Activated naive CD4-positive, alpha-beta T cell treated with anti-CD3 and anti-CD28 coated beads for 36 hours (primary cell): ENCODE results near the gene SLC22A31. TPM values are rescaled to one million over a fixed set of nuclear protein-coding genes. Genes with fewer than 3 reads are reported as not detected.
"Not testable (repeated sequence)": the region's sequence is repeated elsewhere in the genome, so short reads cannot be mapped to it uniquely, and the experiment has no call there.

Experiments
- CTCF ChIA-PET: fragments of 350-600 bp; sonication (Branson Sonifier 250); formaldehyde crosslinking; loops from one replicate; lab custom pipeline; 2021; ENCODE audit warnings: antibody characterized with exemption; lab: Charles Lee
- DNase-seq: peaks from one replicate; pipeline ENCODE4 v3.0.0-alpha.2; 2020
- H3K27ac Mint-ChIP-seq: one replicate; pipeline ENCODE4 v1.8.0; 2021; ENCODE audit warnings: mild to moderate bottlenecking, mixed read lengths
- H3K27me3 Mint-ChIP-seq: one replicate; pipeline ENCODE4 v1.8.0; 2021; ENCODE audit warnings: low read depth, mixed read lengths
- H3K36me3 Mint-ChIP-seq: one replicate; pipeline ENCODE4 v1.8.0; 2021; ENCODE audit warnings: low read depth, mixed read lengths
- H3K4me1 Mint-ChIP-seq: one replicate; pipeline ENCODE4 v1.8.0; 2021; ENCODE audit warnings: low read depth, mixed read lengths
- H3K4me3 Mint-ChIP-seq: one replicate; pipeline ENCODE4 v1.8.0; 2021; ENCODE audit warnings: mild to moderate bottlenecking, moderate library complexity, mixed read lengths
- H3K9me3 Mint-ChIP-seq: one replicate; pipeline ENCODE4 v1.8.0; 2021; ENCODE audit warnings: mixed read lengths
- intact Hi-C: fragments of 100-400 bp; cut with micrococcal nuclease; formaldehyde crosslinking; loops from one replicate; pipeline ENCODE4 v1.15.1; 2023
- total RNA-seq, 2 experiments: library from RNA; stranded (reverse); gene quantifications; one replicate each; pipeline ENCODE4 v1.2.3, GENCODE V29; 2021

SLC22A31 gene
- total RNA-seq, 2 experiments from 2014 or later = 0.31 to 0.64 TPM

- no peak overlapping the region for H3K4me3 Mint-ChIP-seq
- CTCF ChIA-PET = no interaction called here
- H3K4me1 Mint-ChIP-seq = peaks cover 11% of the 10 kb centered on the region
- H3K36me3 Mint-ChIP-seq = no peaks in the 10 kb centered on the region
- no peak for DNase-seq
- no peaks in the 10 kb centered on the region for H3K9me3 Mint-ChIP-seq
- H3K27me3 Mint-ChIP-seq = peaks cover 19% of the 10 kb centered on the region
- intact Hi-C loops = no loop called here
- H3K27ac Mint-ChIP-seq = no peak overlapping the region
These were observed 2.5 kb downstream of the SLC22A31 start for GRCh38 chr16:89197633-89198416.

- peaks cover 12% of the 10 kb centered on the region for H3K27me3 Mint-ChIP-seq
- CTCF ChIA-PET = no interaction called here
- intact Hi-C loops = no loop called here
- H3K4me1 Mint-ChIP-seq = peaks cover 6% of the 10 kb centered on the region
- no peaks in the 10 kb centered on the region for H3K36me3 Mint-ChIP-seq
- no peaks in the 10 kb centered on the region for H3K9me3 Mint-ChIP-seq
- DNase-seq = no peak
- H3K27ac Mint-ChIP-seq = no peak overlapping the region
- H3K4me3 Mint-ChIP-seq = no peak overlapping the region
These were observed 3.2 kb downstream of the SLC22A31 start for GRCh38 chr16:89197033-89197632.

- H3K36me3 Mint-ChIP-seq = no peaks in the 10 kb centered on the region
- H3K9me3 Mint-ChIP-seq = no peaks in the 10 kb centered on the region
- CTCF ChIA-PET = no interaction called here
- DNase-seq = peak; percentile 2
- H3K4me3 Mint-ChIP-seq = no peak overlapping the region
- peaks cover 4% of the 10 kb centered on the region for H3K4me1 Mint-ChIP-seq
- H3K27me3 Mint-ChIP-seq = peaks cover 9% of the 10 kb centered on the region
- no peak overlapping the region for H3K27ac Mint-ChIP-seq
- intact Hi-C loops = no loop called here
These were observed 4.7 kb downstream of the SLC22A31 start for GRCh38 chr16:89195521-89196171.

- intact Hi-C loops = no loop called here
- no peaks in the 10 kb centered on the region for H3K9me3 Mint-ChIP-seq
- no peak overlapping the region for H3K27ac Mint-ChIP-seq
- peaks cover 2% of the 10 kb centered on the region for H3K27me3 Mint-ChIP-seq
- no peaks in the 10 kb centered on the region for H3K4me1 Mint-ChIP-seq
- CTCF ChIA-PET = no interaction called here
- H3K36me3 Mint-ChIP-seq = no peaks in the 10 kb centered on the region
- peak; percentile 4 for DNase-seq
- no peak overlapping the region for H3K4me3 Mint-ChIP-seq
These were observed 5.7 kb downstream of the SLC22A31 start for GRCh38 chr16:89194340-89195311.

GRCh38 chr16:89193576-89194293 is 6.6 kb downstream of the SLC22A31 start:
- Mint-ChIP-seq H3K4me1 (no peaks in the 10 kb centered on the region), H3K36me3 (no peaks in the 10 kb centered on the region), H3K27me3 (peaks cover under 1% of the 10 kb centered on the region), H3K27ac (no peak overlapping the region), H3K9me3 (no peaks in the 10 kb centered on the region), H3K4me3 (no peak overlapping the region)
- CTCF ChIA-PET = no interaction called here
- intact Hi-C loops = loop anchor here (1.0 to 2.0 kb wide), 2 partner anchors 8 to 741 kb away; partner anchors contain the start of gene ZFPM1
- DNase-seq = peak; percentile 11

GRCh38 chr16:89192956-89193575 is 7.3 kb downstream of the SLC22A31 start:
- no peaks in the 10 kb centered on the region for H3K36me3 Mint-ChIP-seq
- no peak overlapping the region for H3K4me3 Mint-ChIP-seq
- no peak overlapping the region for H3K27ac Mint-ChIP-seq
- no peaks in the 10 kb centered on the region for H3K4me1 Mint-ChIP-seq
- H3K9me3 Mint-ChIP-seq = no peaks in the 10 kb centered on the region
- no peaks in the 10 kb centered on the region for H3K27me3 Mint-ChIP-seq
- intact Hi-C loops = loop anchor here (1.0 to 2.0 kb wide), 3 partner anchors 8 to 740 kb away; partner anchors contain the start of genes CDH15 and ZFPM1
- DNase-seq = no peak
- CTCF ChIA-PET = interaction anchor here (1.2 kb wide), 1 partner anchor 23 kb away, joined by 3 read pairs; no protein-coding TSS in a partner anchor

- H3K9me3 Mint-ChIP-seq, H3K4me1 Mint-ChIP-seq, H3K27me3 Mint-ChIP-seq, H3K27ac Mint-ChIP-seq, H3K36me3 Mint-ChIP-seq, H3K4me3 Mint-ChIP-seq: not testable (repeated sequence)
- peak; percentile 91 for DNase-seq
- CTCF ChIA-PET = interaction anchor here (1.2 kb wide), 1 partner anchor 24 kb away, joined by 3 read pairs; no protein-coding TSS in a partner anchor
- intact Hi-C loops = loop anchor here (1.0 to 2.0 kb wide), 2 partner anchors 21 to 740 kb away; partner anchors contain the start of genes CDH15 and ZFPM1
These were observed 8.0 kb downstream of the SLC22A31 start for GRCh38 chr16:89192186-89192955.

GRCh38 chr16:89191901-89192185 is 8.5 kb downstream of the SLC22A31 start:
- Mint-ChIP-seq H3K27ac (no peak overlapping the region), H3K4me1 (no peaks in the 10 kb centered on the region), H3K36me3 (no peaks in the 10 kb centered on the region), H3K4me3 (no peak overlapping the region), H3K9me3 (no peaks in the 10 kb centered on the region), H3K27me3 (no peaks in the 10 kb centered on the region)
- intact Hi-C loops = loop anchor here (1.0 to 2.0 kb wide), 2 partner anchors 21 to 739 kb away; partner anchors contain the start of genes CDH15 and ZFPM1
- peak; percentile 7 for DNase-seq
- CTCF ChIA-PET = no interaction called here

- Mint-ChIP-seq H3K36me3 (no peaks in the 10 kb centered on the region), H3K4me3 (no peak overlapping the region), H3K4me1 (no peaks in the 10 kb centered on the region), H3K27me3 (no peaks in the 10 kb centered on the region), H3K27ac (no peak overlapping the region), H3K9me3 (no peaks in the 10 kb centered on the region)
- intact Hi-C loops = no loop called here
- peak; percentile 4 for DNase-seq
- CTCF ChIA-PET = no interaction called here
These were observed 9.1 kb downstream of the SLC22A31 start for GRCh38 chr16:89191033-89191900.
